Pancreas (tissue), 10 donors: ENCODE results near the gene TRPM3. TPM values are rescaled to one million over a fixed set of nuclear protein-coding genes. Genes with fewer than 3 reads are reported as not detected.

Experiments used
- ATAC-seq, 4 donors: fragments of 200-7000 bp; cut with Tn5 transposase; one replicate each; pipeline versions ENCODE4 v1.8.0 to v1.9.1; 2020; ENCODE audit warnings: mild to moderate bottlenecking in 4 of 4, moderate library complexity in 4 of 4
- DNase-seq, 6 donors: peaks; one replicate each; pipeline ENCODE4 v3.0.0-alpha.2; 2020
- FAIRE-seq: peaks from 2 replicates; lab custom pipeline; 2012; peaks lifted over from hg19 to GRCh38; lab: Jason Lieb, UNC
- H3K27ac ChIP-seq, 4 donors: fragments of 200-600 bp; sonication (generic); 1 replicate in 3 of 4; 2 replicates in 1 of 4; pipeline versions ENCODE4 v1.5.0 to v1.8.0; 2020
- H3K27me3 ChIP-seq, 4 donors: fragments of 200-600 bp; one replicate each; pipeline ENCODE4 v1.8.0; 2021
- H3K36me3 ChIP-seq, 3 donors: fragments of 200-600 bp; sonication (generic) in 1 of 3; one replicate each; pipeline versions ENCODE4 v1.5.0 to v1.8.0; 2020 to 2021
- H3K4me1 ChIP-seq, 3 donors: fragments of 200-600 bp; one replicate each; pipeline ENCODE4 v1.8.0; 2021
- H3K4me3 ChIP-seq, 4 donors: fragments of 200-600 bp; sonication (generic) in 2 of 4; one replicate each; pipeline versions ENCODE4 v1.5.0 to v1.8.0; 2020 to 2021
- H3K9me3 ChIP-seq, 4 donors: fragments of 200-600 bp; one replicate each; pipeline ENCODE4 v1.8.0; 2021
- WGBS, 2 donors: extraction: QIAGEN DNeasy Blood & Tissue Kit; methylation state at CpG; one replicate each; pipeline ENCODE4 v1.1.7; 2013; 5-methylcytosine and 5-hydroxymethylcytosine counted together
- intact Hi-C, 3 donors: fragments of 100-400 bp; cut with DNase I; formaldehyde crosslinking; loops; one replicate each; pipeline versions ENCODE4 v1.11.1 to v1.14.2; 2022
- polyA plus RNA-seq, 2 donors: library from polyadenylated mRNA; stranded (reverse); fragments of 200-250 nt; gene quantifications; one replicate each; pipeline ENCODE4 v1.2.3, GENCODE V29; 2013
- total RNA-seq, 6 donors: library from RNA; stranded (reverse); fragmentation: NEBNext Ultra II Directional in 4 of 6; extraction: Animal tissue kit (Norgen Biotek cat#: 25700) in 4 of 6; gene quantifications; one replicate each; pipeline versions ENCODE4 v1.2.1 to v1.2.4, GENCODE V29; 2021 to 2023
- TF ChIP-seq, protein P1 (sequence below), 4 donors: fragments of 200-600 bp; sonication (generic) in 3 of 4; IDR thresholded peaks; one replicate each; pipeline versions ENCODE4 v1.5.0 to v1.8.0; 2021; ENCODE audit warnings: antibody characterized with exemption in 4 of 4
- donor health status: healthy with polysubstance abuse.
- donor health status: DM: no; HTN: no; CAD: no; lungs with moderate emphysema.
- donor health status: DM: no; HTN: no; CAD: no.
- donor health status: control.
- donor health status: control.
- donor health status: Bipolar disorder and iron deficiency.
- donor health status: DM: yes; HTN: yes; CAD: no.
- donor health status: DM: no; HTN: no; CAD: no.
- donor health status: DM: no; HTN: no; CAD: no.
- donor health status: DM: yes; HTN: yes; CAD: no.

TRPM3 gene
- total and polyA plus RNA-seq, 8 donors = 0.22 to 1.9 (median 0.76) TPM

DNA sequence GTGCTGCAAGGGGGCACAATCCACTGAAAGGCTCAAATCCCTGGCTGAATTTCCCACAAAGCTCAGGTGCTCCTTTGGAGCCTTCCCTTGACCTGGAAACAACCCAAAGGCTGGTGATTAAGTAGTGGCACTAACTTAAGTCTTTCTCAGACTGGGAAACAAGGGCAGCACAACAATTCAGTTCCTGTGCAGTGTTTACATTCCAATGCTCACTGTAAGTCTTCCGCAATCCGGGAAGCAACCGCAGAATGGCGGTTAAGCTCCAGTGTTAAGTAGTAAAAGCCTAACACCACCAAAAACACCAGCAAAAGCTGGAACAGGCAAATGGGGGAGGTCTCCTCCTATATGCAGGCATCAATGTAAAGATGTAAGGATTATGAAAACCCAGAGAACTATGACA is 117.2 kb downstream of the TRPM3 start:
- Histone ChIP-seq H3K27ac (no peak overlapping the region), H3K9me3 (peaks cover 0 to 6% (median 3%) of the 10 kb centered on the region in 4 donors), H3K4me1 (no peaks in the 10 kb centered on the region), H3K4me3 (no peak overlapping the region), H3K36me3 (no peaks in the 10 kb centered on the region), H3K27me3 (no peaks in the 10 kb centered on the region)
- no peak for FAIRE-seq
- TF ChIP-seq, protein P1, sequence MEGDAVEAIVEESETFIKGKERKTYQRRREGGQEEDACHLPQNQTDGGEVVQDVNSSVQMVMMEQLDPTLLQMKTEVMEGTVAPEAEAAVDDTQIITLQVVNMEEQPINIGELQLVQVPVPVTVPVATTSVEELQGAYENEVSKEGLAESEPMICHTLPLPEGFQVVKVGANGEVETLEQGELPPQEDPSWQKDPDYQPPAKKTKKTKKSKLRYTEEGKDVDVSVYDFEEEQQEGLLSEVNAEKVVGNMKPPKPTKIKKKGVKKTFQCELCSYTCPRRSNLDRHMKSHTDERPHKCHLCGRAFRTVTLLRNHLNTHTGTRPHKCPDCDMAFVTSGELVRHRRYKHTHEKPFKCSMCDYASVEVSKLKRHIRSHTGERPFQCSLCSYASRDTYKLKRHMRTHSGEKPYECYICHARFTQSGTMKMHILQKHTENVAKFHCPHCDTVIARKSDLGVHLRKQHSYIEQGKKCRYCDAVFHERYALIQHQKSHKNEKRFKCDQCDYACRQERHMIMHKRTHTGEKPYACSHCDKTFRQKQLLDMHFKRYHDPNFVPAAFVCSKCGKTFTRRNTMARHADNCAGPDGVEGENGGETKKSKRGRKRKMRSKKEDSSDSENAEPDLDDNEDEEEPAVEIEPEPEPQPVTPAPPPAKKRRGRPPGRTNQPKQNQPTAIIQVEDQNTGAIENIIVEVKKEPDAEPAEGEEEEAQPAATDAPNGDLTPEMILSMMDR (IDR thresholded peaks at IDR 0.05) = no peak
- intact Hi-C loops = no loop called here
- ATAC-seq = no peak
- 94 to 98% methylated on average over 4 of the region's 4 CpGs for WGBS, 2 donors
- no peak for DNase-seq

DNA sequence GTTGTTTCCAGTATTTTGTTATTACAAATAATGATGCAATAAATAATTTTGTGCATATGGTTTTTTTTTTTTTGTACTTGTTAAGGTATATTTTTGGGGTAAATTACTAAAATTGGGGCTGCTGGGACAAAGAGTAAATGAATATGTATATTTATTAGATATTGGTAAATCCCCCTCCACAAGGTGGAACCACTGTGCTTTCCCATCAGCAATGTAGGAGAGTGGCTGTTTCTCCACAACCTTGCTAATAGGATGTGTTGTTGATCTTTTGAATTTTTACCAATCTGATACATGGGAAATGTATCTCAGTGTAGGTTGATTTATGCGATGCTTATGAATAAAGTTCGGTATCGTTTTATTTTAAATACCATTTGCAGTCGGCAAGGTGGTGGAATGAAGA is 118.1 kb downstream of the TRPM3 start:
- no peak overlapping the region for H3K4me3 ChIP-seq
- no peaks in the 10 kb centered on the region for H3K4me1 ChIP-seq
- peaks cover 0 to 6% (median 3%) of the 10 kb centered on the region in 4 donors for H3K9me3 ChIP-seq
- no peak overlapping the region for H3K27ac ChIP-seq
- DNase-seq = no peak
- ATAC-seq = no peak
- TF ChIP-seq, protein P1 (IDR thresholded peaks at IDR 0.05) = no peak
- H3K27me3 ChIP-seq = no peaks in the 10 kb centered on the region
- WGBS, 2 donors = 89 to 91% methylated on average over 4 of the region's 4 CpGs
- no peak for FAIRE-seq
- H3K36me3 ChIP-seq = no peaks in the 10 kb centered on the region
- intact Hi-C loops = no loop called here

DNA sequence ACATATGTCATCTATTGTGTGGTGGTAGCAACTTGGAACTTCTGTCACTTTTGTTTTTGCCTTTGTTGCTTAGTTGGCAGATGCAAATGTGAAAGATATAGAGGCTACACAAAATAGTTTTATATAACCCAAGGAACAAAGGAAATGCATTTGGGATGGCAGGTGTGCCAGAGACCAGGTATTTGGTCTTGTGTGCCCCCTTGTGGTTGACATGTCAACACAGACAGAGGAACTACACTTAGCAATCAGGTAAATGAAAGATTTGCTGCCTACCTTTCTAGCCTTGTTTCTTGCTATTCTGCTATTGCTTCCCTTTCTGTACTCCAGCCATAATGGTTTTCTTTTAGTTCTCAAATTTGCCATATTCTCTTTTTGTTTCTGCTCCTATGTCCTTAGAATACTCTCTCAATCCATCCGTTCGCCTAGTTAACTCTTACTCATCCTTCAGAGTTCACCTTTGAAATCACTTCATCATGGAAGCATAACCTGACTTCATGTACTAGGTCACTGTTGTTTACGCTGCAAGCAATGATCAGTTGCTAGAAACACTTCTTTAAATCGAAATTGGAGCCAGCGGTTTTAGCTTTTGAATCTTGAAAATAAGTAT is 119.5 kb downstream of the TRPM3 start:
- Histone ChIP-seq H3K4me3 (no peak overlapping the region), H3K9me3 (peaks cover 0 to 6% (median 3%) of the 10 kb centered on the region in 4 donors), H3K27me3 (no peaks in the 10 kb centered on the region), H3K36me3 (no peaks in the 10 kb centered on the region), H3K4me1 (no peaks in the 10 kb centered on the region), H3K27ac (no peak overlapping the region)
- peak in 4 of 6 donors; percentile 11 to 42 (median 28) for DNase-seq
- peak; percentile 63 to 85 (median 73) for ATAC-seq
- FAIRE-seq = no peak
- TF ChIP-seq, protein P1 (IDR thresholded peaks at IDR 0.05) = peak; percentile 17 to 39 (median 36)
- intact Hi-C loops = no loop called here
- WGBS, 2 donors = 53 to 57% methylated on average over 5 of the region's 5 CpGs

DNA sequence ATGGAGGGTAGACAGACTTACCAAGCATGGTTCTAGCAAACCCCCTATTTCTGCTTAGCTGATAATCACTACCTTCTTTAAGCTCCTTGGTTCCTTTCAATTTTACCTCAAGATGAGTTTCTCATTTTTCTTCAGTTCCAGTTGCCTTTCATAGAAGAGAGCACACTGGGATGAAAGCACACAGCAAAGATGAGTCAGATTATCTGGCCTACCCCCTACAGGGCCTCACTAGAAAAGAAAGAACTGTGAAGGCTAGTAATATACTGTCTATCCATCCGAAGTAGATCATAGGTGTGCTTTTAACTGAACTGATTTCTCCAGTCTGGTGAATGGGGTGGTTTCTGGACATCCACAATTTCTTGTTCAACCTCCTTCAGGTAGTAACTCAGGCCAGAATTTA is 122.5 kb downstream of the TRPM3 start:
- Histone ChIP-seq H3K4me3 (no peak overlapping the region), H3K4me1 (no peaks in the 10 kb centered on the region), H3K27me3 (no peaks in the 10 kb centered on the region), H3K36me3 (no peaks in the 10 kb centered on the region), H3K9me3 (no peaks in the 10 kb centered on the region), H3K27ac (no peak overlapping the region)
- intact Hi-C loops = no loop called here
- FAIRE-seq (no peak), DNase-seq (no peak), ATAC-seq (no peak)
- 55 to 77% methylated on average over 1 of the region's 1 CpG for WGBS, 2 donors
- TF ChIP-seq, protein P1 (IDR thresholded peaks at IDR 0.05) = no peak

DNA sequence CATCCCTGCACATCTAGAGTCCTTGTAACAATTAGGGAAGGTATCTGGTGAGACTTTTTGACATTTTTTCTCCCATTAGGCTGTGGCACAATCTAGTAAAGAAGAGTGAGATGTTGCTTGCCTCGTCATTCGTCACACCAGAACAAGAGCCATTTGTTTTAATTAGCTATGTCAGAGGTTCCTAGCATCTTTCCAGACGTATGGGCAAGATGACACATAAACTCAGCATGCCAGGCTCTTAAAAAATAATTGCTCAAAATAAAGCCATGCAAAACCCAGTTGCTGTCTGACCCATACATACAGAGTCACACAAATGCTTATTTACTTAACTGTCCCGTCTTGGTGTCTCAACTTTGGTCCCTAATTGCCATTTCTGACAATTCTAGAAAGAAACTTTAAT is 125.9 kb downstream of the TRPM3 start:
- H3K4me1 ChIP-seq = no peaks in the 10 kb centered on the region
- no peak overlapping the region for H3K4me3 ChIP-seq
- no peaks in the 10 kb centered on the region for H3K9me3 ChIP-seq
- no peak for DNase-seq
- H3K27me3 ChIP-seq = no peaks in the 10 kb centered on the region
- no peak overlapping the region for H3K27ac ChIP-seq
- no peak for ATAC-seq
- no peaks in the 10 kb centered on the region for H3K36me3 ChIP-seq
- TF ChIP-seq, protein P1 (IDR thresholded peaks at IDR 0.05) = no peak
- intact Hi-C loops = no loop called here
- no peak for FAIRE-seq
- WGBS, 2 donors = 54 to 69% methylated on average over 4 of the region's 4 CpGs
